G401.6 (cell line): ENCODE data around the gene SLIT1.

Experiments
- FAIRE-seq: peaks from 2 replicates; lab custom pipeline; 2012; peaks lifted over from hg19 to GRCh38; lab: Jason Lieb, UNC

SLIT1 gene

GRCh38 chr10:97200616-97201015 is 14.9 kb upstream of the SLIT1 start:
- FAIRE-seq: no peak

- FAIRE-seq: no peak
Observed at GRCh38 chr10:97199152-97199551, 13.4 kb upstream of the SLIT1 start.

- FAIRE-seq: no peak
Observed at GRCh38 chr10:97197030-97197500, 11.3 kb upstream of the SLIT1 start.

DNA sequence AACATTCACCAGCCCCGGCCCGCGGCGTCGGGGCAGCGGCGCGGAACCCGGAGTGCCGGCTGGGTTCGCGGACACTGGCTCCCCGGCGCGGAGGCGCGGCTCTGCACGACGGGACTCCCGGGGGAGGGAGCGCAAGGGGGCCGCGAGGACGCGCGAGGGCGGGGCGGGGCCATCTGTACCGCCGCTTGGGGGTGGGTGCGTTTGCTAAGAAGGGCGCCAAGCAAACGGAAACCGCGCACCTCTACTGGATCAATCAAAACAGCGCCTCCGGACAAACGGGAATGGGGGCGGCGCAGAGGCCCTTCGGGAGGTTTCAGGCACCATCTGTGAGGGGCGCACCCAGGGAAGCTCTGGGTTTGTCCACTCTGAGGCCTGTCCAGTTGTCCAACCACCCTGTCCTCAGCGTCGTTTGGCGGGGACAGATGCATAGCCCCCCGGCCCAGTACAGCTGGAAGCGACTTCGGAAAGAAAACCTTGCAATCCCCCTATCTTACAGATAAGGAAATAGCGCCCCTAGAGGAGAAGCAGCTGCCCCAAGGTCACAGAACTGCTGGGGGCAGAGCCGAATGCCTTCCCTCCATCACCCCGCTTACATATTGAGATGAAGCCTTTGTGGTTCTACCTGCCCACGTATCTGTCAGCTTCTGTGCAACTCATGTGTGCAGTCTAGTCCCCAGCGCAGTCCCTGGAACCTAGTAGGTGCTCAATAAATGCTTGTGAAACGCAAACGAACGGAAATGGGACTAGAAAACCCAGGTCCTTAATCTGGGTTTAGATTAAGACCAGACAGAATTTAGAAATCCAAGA is 10.7 kb upstream of the SLIT1 start:
- FAIRE-seq: no peak

DNA sequence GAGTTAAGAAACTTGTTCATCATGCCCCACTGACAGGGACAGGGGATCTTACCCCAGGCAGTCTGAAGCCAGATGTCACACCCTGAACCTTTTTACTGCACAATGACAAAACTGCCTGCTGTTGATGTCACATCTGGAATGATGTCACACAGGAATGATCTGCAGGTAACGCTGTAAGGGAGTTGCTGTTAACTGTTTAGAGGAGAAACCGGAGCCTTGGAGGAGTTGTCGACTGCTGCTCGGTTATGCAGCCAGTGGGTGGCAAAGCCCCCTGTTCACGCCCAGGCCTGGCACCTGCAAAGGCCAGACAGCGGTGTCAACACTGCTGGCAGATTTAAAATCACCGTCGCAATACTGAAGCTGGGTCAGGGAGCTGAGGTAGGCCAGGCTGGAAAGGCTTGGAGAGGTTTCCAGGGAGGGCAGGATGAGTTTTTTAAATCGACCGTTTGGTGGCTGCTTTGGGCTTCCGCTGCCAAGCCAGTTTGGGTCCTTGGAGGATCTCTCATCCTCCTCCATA is 10.0 kb upstream of the SLIT1 start:
- no peak for FAIRE-seq

GRCh38 chr10:97192952-97193435 is 7.2 kb upstream of the SLIT1 start:
- no peak for FAIRE-seq

DNA sequence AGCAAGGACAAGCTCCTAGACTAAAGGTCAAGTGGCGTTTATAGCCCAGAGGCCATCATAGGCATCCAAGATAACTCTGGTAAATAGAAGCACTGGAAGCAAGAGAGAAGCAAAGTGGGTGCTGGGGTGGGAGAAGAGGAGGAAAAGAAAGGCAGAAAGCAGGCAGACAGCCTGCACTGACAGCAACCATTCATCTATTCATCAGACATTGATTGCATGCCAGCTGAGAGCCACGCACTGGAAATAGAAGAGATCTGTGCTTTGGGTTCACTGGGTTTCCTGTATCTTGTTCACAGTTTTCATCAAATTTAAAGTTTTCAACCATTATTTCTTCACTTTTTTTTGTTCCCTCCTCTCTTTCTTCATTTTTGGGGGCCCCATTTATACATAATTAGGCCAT is 4.7 kb upstream of the SLIT1 start:
- FAIRE-seq: no peak

GRCh38 chr10:97188261-97188711 is 2.5 kb upstream of the SLIT1 start:
- no peak for FAIRE-seq

GRCh38 chr10:97186911-97187310 is 1.2 kb upstream of the SLIT1 start:
- FAIRE-seq: no peak

DNA sequence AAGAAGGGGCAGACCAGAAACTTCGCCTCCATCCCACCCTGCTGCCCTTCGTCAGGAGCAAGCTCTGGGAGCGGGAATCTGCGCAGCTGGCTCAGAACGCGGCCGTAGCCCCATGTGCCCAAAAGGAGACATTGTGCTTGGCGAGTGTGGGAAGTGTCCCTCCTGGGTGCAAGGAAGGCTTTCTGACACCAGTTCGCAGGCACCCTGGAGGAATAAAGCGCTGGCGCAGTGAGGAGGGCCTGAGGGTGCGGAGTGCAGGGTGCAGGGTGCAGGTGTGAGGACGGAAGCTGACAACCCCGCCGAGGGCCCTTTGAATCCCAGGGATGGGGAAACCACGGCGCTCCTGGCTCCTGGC is 811 bp downstream of the SLIT1 start:
- no peak for FAIRE-seq

GRCh38 chr10:97183314-97183713 is 2.4 kb downstream of the SLIT1 start:
- no peak for FAIRE-seq

- no peak for FAIRE-seq
Observed at GRCh38 chr10:97182288-97182990, 3.3 kb downstream of the SLIT1 start.

DNA sequence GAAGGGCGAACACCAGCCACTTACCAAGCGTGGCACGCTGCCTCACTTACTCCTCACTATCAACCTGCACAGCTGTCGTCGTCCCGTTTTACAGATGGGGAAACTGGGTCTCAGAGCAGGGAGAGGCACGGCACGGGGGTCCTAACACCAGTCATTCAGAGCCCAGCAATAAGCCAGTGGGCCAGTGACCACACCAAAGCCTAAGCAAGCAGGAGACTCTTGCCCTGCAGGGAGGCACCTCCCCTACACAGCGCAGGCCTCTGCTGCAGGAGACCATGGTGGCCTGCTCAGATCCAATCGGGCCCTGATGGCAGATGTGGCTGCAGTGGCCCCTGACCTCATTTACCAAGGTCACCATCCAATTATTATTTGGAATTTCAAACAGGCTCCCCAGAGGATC is 4.8 kb downstream of the SLIT1 start:
- FAIRE-seq: no peak

- no peak for FAIRE-seq
Observed at GRCh38 chr10:97180363-97180755, 5.4 kb downstream of the SLIT1 start.

DNA sequence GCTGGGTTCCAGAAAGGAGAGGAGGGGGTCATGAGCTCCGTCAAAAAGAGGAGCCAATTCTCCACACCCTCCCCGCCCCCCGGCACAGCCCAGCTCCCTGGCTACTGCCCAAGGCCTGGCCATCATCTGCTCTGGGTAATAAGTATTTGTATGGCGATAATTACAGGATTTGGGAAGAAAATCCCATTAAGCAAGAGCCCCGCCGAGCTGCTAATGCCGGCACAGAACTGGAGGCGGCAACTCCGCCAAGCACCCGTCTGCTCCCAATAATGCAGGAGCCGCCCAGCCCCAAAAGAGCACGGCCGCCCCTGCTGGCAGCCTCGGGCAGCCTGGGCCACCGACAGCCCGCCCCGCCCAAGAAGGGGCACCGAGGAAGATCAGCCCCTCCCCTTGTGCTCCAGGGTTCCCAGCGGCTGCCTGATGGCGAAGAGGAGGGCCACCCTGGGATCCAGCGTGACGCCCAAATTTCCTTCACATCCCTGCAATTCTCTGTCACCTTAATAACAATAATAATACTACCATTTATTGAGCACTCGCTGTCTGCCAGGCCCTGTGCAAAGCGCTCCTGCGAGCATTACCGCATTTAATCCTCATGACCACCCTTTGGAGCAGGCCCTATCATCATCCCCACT is 5.9 kb downstream of the SLIT1 start:
- FAIRE-seq: no peak

DNA sequence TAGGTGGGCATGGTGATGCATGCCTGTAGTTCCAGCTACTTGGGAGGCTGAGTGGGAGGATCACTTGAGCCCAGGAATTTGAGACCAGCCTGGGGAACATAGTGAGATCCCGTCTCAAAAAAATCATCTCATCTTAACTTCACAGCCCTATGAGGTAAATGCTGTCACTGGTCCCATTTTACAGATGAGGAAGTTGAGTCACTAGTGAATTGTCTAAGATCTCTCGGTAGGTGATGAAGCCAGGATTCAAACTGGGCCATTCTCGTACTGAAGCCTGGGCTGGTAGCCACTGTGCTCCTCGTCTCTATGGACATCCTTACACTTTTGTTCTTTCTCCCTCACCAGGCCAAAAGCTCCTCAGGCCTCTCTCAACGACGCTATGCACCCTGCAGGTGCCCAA is 6.4 kb downstream of the SLIT1 start:
- FAIRE-seq: no peak

- no peak for FAIRE-seq
Observed at GRCh38 chr10:97178074-97178473, 7.7 kb downstream of the SLIT1 start.

DNA sequence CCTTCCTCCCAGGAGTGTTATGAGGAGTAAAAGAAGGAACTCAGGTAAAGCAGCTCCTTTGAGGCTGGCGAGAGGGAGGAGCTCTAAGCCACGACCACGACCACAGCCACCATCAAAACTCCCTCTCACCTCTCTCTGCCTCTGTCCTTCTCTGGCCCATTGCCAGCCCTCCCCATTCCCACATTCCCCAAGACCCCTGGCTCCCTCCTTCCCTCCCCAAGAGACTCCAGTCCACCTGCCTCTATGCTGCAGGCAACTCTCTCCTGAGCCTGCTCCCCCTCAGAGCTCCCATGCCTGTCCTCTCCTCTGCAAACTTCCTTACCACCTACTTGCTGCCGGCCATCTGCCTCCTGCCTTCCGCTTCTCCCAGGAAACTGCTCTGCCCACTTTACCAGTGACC is 9.5 kb downstream of the SLIT1 start:
- FAIRE-seq: no peak

GRCh38 chr10:97175586-97175985 is 10.2 kb downstream of the SLIT1 start:
- FAIRE-seq: no peak

DNA sequence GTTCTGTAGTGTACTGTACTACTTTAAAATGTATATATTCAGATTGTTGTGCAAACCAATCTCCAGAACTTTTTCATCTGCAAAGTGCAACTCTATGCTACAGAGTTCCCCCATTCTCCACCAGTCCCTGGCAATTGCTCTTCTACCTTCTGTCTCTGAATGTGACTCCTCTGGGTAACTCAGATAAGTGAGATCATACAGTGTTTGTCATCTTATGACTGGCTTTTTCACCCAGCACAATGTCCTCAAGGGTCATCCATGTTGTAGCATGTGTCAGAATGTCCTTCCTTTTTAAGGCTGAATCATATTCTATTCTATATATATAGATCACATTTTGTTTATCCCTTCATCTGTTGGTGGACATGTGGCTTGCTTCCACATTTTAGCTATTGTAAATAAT is 10.8 kb downstream of the SLIT1 start:
- no peak for FAIRE-seq

GRCh38 chr10:97174276-97174775 is 11.4 kb downstream of the SLIT1 start:
- FAIRE-seq: no peak

DNA sequence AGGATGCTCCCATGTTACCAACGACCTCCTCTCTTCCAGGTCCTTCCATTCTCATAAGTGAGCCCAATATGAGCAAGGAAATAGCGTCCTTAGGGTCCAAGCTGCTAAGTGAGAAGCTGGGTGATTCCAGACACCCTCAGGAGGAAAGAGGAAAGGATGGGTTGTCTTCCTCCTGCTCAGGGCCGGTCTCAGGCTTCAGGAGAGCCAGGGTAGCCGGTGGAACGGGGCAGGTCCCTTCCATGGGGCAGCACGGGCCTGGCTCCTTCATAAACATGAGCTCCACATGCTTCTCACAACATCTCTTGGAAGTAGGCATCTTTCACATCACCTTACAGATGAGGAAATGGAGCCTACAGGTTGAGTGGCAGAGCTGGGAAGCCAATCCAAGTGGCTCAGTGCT is 12.7 kb downstream of the SLIT1 start:
- no peak for FAIRE-seq

DNA sequence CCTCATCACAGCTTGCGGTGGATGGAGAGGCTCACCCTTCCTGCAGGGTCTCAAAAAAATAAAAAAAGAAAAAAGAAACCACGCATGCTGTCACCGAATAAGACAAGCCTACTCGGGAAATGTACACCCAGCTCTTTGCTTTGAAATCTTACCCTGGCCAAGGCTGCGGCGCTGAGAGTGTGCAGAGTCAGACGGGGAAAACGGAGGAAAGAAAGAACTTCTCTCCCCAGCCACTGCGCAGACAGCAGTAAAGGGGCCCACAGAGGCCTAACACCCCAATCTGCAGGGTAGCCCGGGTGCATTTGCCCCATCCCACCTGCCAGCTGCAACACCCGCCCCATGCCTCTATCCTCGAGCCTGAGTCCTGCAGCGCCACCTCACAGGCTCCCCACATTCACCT is 14.8 kb downstream of the SLIT1 start:
- FAIRE-seq: no peak
